Caki2 (cell line): ENCODE results near the gene C2orf72. TPM values are rescaled to one million over a fixed set of nuclear protein-coding genes. Genes with fewer than 3 reads are reported as not detected.
A peak's percentile ranks its signal among the peaks of the same experiment; 100 is the strongest.
"Not testable (repeated sequence)": the region's sequence is repeated elsewhere in the genome, so short reads cannot be mapped to it uniquely, and the experiment has no call there.

Source experiments
- DNase-seq: peaks from one replicate; pipeline ENCODE4 v3.0.0-alpha.2; 2015; ENCODE audit warnings: low read depth
- in situ Hi-C: cut with HindIII; loops from 2 replicates; pipeline ENCODE4 v1.10.0; 2016; ENCODE audit warnings: low sequenced_read_pairs, low pct_unique_long_range_greater_than_20kb, mixed read lengths
- total RNA-seq: library from RNA; depleted of rRNA; stranded (reverse); fragments of >200 nt; shearing (Covaris generic); gene quantifications from 2 replicates; pipeline ENCODE4 v1.2.3, GENCODE V29; 2014; ENCODE audit warnings: low replicate concordance; rRNA removed

C2orf72 gene
- total RNA-seq = 12.8 and 21.5 TPM in 2 replicates

GRCh38 chr2:231037202-231037730 lies at the start of gene C2orf72:
Gene C2orf72 (plus strand): TSS chr2:231037523. CDS start chr2:231037566, 43 bp downstream.
- in situ Hi-C loops = no loop called here
- peak; percentile 32 for DNase-seq

DNA sequence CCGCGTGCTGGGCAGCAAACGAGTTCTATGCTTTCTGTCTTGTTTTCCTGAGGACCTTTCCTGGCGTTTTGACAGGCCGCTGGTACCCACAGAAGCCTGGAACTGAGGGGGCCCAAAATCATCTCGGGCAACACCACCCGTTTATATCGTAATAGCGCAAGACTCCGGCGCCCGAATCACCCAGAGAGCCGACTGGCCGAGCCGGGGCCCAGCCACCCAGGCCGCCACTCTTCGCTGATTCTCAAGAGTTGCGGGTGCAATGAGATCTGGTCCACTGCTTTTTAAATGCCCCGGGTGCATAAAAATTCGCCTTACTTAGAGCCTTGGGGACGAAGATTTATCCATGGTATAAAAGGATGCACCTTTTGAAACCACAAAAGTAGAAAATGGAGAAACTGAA lies 47.6 kb upstream of the C2orf72 start:
- in situ Hi-C loops = no loop called here
- DNase-seq = no peak

DNA sequence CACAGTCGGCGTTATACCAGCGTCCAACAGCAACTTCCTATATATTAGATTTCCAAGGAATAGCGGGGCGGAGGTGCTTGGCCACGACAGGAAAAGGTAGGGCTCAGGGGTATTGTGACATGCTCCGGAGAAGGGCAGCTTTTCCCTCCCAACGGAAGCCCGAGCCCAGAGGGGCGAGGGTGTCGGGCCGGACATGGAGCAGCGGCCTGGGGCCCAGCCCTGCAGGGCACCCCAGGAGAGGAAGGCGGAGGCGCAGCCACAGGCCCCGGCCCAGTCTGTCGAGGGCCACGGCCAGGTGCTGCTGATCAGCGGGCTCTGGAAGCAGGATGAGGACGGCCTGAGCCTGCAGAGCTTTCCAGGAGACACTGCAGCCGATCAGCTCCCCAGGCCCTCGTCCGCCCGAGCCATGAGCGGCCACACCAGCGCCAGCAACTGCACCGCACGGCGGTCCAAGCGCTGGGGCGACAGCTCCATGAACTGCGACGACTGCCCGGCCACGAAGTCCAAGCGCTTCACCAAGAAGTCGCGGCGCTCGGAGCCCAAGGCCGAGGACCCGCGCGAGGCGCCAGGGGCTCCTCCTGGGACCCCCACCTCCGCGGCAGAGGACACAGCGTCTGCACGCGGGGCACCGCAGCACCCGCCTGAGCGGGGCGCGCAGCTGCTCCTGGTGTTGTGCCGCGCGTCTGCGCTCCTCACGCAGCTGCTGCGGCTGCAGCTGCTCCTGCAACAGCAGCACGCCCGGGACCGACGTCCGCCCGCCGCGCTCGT lies 47.0 kb upstream of the C2orf72 start:
- DNase-seq = no peak
- in situ Hi-C loops = no loop called here

GRCh38 chr2:230990899-230991150 lies 46.5 kb upstream of the C2orf72 start:
- in situ Hi-C loops = no loop called here
- DNase-seq = no peak

GRCh38 chr2:230991598-230991997 lies 45.7 kb upstream of the C2orf72 start:
- in situ Hi-C loops = no loop called here
- DNase-seq = no peak

DNA sequence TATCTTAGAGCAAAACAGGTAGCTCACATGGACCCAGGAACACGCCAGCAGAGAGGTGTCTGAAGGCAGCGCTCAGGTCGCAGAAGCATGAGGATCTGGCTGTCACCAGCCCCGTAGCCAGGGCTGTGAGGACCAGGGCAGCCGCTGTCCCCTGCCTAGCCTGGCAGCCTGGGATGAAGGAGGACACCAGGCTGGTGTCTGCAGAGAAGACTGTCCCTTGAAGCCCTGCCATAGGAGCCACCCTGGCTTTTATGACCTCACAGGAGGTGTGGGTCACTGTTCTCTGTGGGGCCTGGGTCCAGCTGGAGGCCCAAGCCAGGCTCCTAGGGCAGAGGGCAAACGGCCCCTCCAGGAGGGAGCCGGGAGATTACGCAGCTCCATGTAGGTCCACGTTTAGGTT lies 41.5 kb upstream of the C2orf72 start, which contains the start of gene SPATA3:
Gene SPATA3, plus strand, starts transcription at position 301 of the 400 bp plus-strand sequence. CDS start 113 bp downstream, outside the sequence.
- DNase-seq = no peak
- in situ Hi-C loops = no loop called here

GRCh38 chr2:230996661-230997060 lies 40.7 kb upstream of the C2orf72 start:
- in situ Hi-C loops = no loop called here
- no peak for DNase-seq

DNA sequence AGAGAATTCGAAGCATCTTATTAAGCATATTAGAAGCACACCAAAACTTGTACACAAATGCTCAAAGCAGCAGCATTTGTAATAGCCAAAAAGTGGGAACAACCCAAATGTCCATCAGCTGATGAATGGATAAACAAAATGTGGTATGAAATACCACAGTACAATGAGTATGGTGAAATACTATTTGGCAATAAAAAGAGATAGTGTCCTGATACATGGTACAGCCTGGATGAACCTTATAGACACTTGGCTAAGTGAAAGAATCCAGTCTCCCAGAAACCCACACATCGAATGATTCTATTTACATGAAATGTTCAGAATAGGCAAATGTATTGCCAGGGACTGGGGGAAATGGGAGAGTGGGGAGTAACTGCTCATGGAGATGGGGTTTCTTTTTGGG lies 38.4 kb upstream of the C2orf72 start:
- in situ Hi-C loops = no loop called here
- DNase-seq = no peak

GRCh38 chr2:230999477-230999876 lies 37.8 kb upstream of the C2orf72 start:
- DNase-seq = no peak
- in situ Hi-C loops = no loop called here

DNA sequence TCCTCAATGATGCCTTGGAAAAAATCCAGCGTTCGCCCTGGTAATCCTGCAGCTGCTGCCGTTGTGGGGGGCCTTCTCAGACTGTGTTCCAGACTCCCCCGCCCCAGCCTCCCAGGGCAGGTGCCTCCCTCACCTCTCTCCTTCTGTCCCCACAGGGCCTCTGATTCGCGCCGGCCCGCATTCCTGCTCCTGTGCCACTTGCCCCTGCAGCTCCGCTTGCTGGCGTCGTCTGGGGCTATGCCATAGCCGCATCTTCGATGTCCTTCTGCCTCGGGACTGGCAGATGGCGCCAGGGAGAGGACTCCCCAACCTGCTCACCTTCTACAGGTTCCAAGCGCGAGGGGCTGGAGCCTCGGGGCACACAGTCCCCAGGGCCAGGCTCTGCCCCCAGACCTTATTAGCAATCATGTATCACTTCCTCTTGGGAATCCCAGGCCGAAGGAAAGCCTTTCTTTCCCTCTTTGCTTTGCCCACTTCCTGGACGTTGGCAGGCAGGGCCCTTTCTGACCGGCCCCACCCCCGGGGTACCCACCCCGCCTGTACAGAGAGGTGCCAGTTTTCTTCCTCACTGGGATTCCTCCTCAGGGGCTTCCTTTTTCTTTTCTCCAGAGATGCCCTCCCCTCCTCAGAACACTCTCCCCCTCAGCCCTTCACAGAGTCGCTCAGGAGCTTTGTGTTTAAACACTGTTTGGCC lies 37.0 kb upstream of the C2orf72 start:
- DNase-seq = no peak
- in situ Hi-C loops = no loop called here

GRCh38 chr2:231001036-231001435 lies 36.3 kb upstream of the C2orf72 start:
- in situ Hi-C loops = no loop called here
- DNase-seq = no peak

GRCh38 chr2:231001921-231002320 lies 35.4 kb upstream of the C2orf72 start:
- DNase-seq = no peak
- in situ Hi-C loops = no loop called here

DNA sequence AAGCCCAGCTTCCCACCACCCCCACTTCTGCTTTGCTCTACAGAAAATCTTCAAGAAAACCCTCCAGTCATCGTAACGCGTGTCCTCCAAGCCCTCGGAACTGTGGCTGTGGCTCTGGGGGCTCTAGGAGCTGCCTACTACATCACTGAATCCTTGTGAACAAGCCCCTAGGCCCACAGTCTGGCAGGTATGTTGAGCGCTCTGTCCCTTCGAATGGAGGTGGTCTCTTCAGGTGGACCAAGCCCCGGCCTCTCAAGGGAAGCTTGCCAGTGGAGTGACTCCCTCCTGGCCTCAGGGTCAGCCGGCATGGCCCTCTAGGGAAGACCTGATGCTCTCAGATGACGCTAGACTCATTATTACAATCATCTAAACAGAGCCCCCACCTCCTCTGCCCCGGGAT lies 34.7 kb upstream of the C2orf72 start:
- DNase-seq = no peak
- in situ Hi-C loops = no loop called here

GRCh38 chr2:231003186-231003585 lies 34.1 kb upstream of the C2orf72 start:
- in situ Hi-C loops = no loop called here
- no peak for DNase-seq

- in situ Hi-C loops, DNase-seq: not testable (repeated sequence)
These were observed 32.4 kb upstream of the C2orf72 start for GRCh38 chr2:231004930-231005329.

- DNase-seq = no peak
- in situ Hi-C loops = no loop called here
These were observed 29.8 kb upstream of the C2orf72 start for GRCh38 chr2:231007286-231008098.

DNA sequence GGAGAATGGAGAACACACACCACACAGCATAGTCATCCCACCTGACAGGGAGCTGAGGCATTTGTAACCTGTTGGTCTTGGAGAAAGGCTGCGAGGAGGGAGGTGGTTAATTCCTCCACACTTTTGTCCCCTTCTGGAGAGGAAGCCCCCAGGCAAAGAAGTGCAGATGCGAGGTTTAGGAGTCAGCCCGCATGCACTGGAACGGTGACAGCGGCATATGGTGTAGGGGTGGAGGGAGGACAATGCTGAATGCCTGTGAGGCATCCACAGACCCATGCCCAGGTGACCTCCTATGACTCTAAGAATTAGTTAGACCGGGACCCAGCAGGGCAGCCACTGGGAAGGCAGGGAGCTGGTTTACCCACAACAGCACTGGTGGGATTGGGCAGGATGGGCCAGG lies 29.2 kb upstream of the C2orf72 start:
- in situ Hi-C loops = no loop called here

DNA sequence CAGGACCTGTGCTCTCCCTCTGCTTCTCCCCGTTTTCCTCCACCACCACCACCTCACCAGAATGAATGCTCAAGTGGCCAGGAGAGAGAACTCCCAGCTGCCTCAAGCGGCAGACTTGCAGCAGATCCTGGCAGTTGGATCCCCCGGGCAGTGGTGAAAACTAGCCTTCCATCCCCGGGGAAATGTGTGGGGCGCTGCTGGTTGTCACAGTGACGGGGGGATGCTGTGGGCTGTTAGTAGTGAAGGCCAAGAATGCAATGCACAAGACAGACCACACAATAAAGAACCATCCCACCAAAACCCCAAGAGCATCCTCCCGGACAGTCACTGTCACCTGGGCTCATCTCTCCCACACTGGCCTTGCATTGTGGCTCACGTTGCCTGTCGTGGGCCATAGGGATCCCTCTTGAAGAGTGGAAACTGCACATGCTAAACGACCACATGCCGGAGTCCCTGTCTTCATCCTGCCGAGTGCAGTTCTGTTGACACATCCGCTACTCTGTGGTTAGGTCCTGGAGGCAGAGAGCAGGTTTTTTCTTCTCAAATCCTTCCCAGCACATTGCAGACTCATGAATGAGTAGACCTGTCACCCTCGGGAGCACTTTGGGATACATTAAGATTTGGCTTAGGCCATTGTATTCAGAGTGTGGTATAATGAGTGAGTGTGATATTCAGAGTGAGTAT lies 27.9 kb upstream of the C2orf72 start:
- no peak for DNase-seq
- in situ Hi-C loops = no loop called here

More for the DNA sequence above, 29.2 kb upstream of the C2orf72 start:
- DNase-seq = no peak
